ENCODE measurements around the gene GLP2R. TPM values are rescaled to one million over a fixed set of nuclear protein-coding genes. Genes with fewer than 3 reads are reported as not detected.
A peak's percentile ranks its signal among the peaks of the same experiment; 100 is the strongest.

The GLP2R gene
- total and polyA plus RNA-seq, 11 donors = 0.05 to 0.91 (median 0.15) TPM; not detected in 3

- TF ChIP-seq CTCF (IDR thresholded peaks at IDR 0.05) = no peak
- TF ChIP-seq POLR2A (IDR thresholded peaks at IDR 0.05) = no peak
- no peak for ATAC-seq
- intact Hi-C loops (cut with DNase I) = loop anchor here in 1 of 10 donors (10.0 kb wide), 1 partner anchor 75 kb away; no protein-coding TSS in a partner anchor
- H3K27me3 ChIP-seq = peaks cover 0 to 25% (median 0%) of the 10 kb centered on the region in 9 donors
- peaks cover 0 to 24% (median 0%) of the 10 kb centered on the region in 12 donors for H3K4me1 ChIP-seq
- no peak overlapping the region for H3K27ac ChIP-seq
- WGBS, 4 donors = 88 to 91% (median 90%) methylated on average over 8 of the region's 8 CpGs
- DNase-seq = no peak
- H3K36me3 ChIP-seq = no peaks in the 10 kb centered on the region
- H3K4me3 ChIP-seq = no peak overlapping the region
- peaks cover 0 to 13% (median 2%) of the 10 kb centered on the region in 12 donors for H3K9me3 ChIP-seq
These were observed 16.3 kb upstream of the GLP2R start for GRCh38 chr17:9809409-9809808.

- Histone ChIP-seq H3K36me3 (no peaks in the 10 kb centered on the region), H3K4me3 (no peak overlapping the region), H3K9me3 (peaks cover 0 to 4% (median 0%) of the 10 kb centered on the region in 12 donors), H3K4me1 (peaks cover 0 to 24% (median 0%) of the 10 kb centered on the region in 12 donors), H3K27me3 (peaks cover 0 to 21% (median 0%) of the 10 kb centered on the region in 9 donors), H3K27ac (peak overlapping the region in 1 of 12 donors; percentile 1)
- intact Hi-C loops (cut with DNase I) = no loop called here
- 50 to 56% (median 53%) methylated on average over 4 of the region's 4 CpGs for WGBS, 4 donors
- ATAC-seq (peak; percentile 14 to 54 (median 39)), DNase-seq (no peak)
- TF ChIP-seq CTCF (IDR thresholded peaks at IDR 0.05) (no peak), POLR2A (IDR thresholded peaks at IDR 0.05) (no peak)
These were observed 15.4 kb upstream of the GLP2R start for GRCh38 chr17:9810100-9810949.

- WGBS, 4 donors = 85 to 94% (median 89%) methylated on average over 5 of the region's 5 CpGs
- Histone ChIP-seq H3K27ac (no peak overlapping the region), H3K4me1 (peaks cover 0 to 24% (median 0%) of the 10 kb centered on the region in 12 donors), H3K9me3 (no peaks in the 10 kb centered on the region), H3K4me3 (no peak overlapping the region), H3K36me3 (no peaks in the 10 kb centered on the region), H3K27me3 (peaks cover 0 to 13% (median 0%) of the 10 kb centered on the region in 9 donors)
- intact Hi-C loops (cut with DNase I) = no loop called here
- DNase-seq (no peak), ATAC-seq (no peak)
- TF ChIP-seq CTCF (IDR thresholded peaks at IDR 0.05) = no peak
- no peak for TF ChIP-seq POLR2A (IDR thresholded peaks at IDR 0.05)
These were observed 14.6 kb upstream of the GLP2R start for GRCh38 chr17:9811086-9811485.

GRCh38 chr17:9811537-9811936 is 14.2 kb upstream of the GLP2R start:
- H3K27ac ChIP-seq = no peak overlapping the region
- intact Hi-C loops (cut with DNase I) = no loop called here
- TF ChIP-seq POLR2A (IDR thresholded peaks at IDR 0.05) = no peak
- TF ChIP-seq CTCF (IDR thresholded peaks at IDR 0.05) = no peak
- H3K4me1 ChIP-seq = peaks cover 0 to 24% (median 0%) of the 10 kb centered on the region in 12 donors
- peaks cover 0 to 11% (median 0%) of the 10 kb centered on the region in 9 donors for H3K27me3 ChIP-seq
- WGBS, 4 donors = 26 to 48% (median 31%) methylated on average over 11 of the region's 11 CpGs
- H3K4me3 ChIP-seq = no peak overlapping the region
- ATAC-seq = peak; percentile 82 to 90 (median 88)
- H3K9me3 ChIP-seq = no peaks in the 10 kb centered on the region
- DNase-seq = peak in 2 of 5 donors; percentile 41 to 52
- H3K36me3 ChIP-seq = no peaks in the 10 kb centered on the region

Measured in heart left ventricle (tissue), 16 donors.